Endothelial cell (in vitro differentiated cells): ENCODE measurements around the gene SHLD2. TPM values are rescaled to one million over a fixed set of nuclear protein-coding genes. Genes with fewer than 3 reads are reported as not detected.
A peak's percentile ranks its signal among the peaks of the same experiment; 100 is the strongest.
"Not testable (repeated sequence)": the region's sequence is repeated elsewhere in the genome, so short reads cannot be mapped to it uniquely, and the experiment has no call there.

Experiments
- DNase-seq: peaks from one replicate; pipeline ENCODE4 v3.0.0; 2021; ENCODE audit warnings: low spot score
- H3K27ac Mint-ChIP-seq: one replicate; pipeline ENCODE4 v1.8.0; 2021; ENCODE audit warnings: mixed read lengths, inconsistent platforms; ENCODE audit not compliant: unreplicated experiment
- H3K27me3 Mint-ChIP-seq: one replicate; pipeline ENCODE4 v1.8.0; 2021; ENCODE audit warnings: mild to moderate bottlenecking, moderate library complexity, mixed read lengths, inconsistent platforms; ENCODE audit not compliant: unreplicated experiment
- H3K36me3 Mint-ChIP-seq: one replicate; pipeline ENCODE4 v1.8.0; 2021; ENCODE audit warnings: mild to moderate bottlenecking, low read depth, mixed read lengths, inconsistent platforms; ENCODE audit not compliant: unreplicated experiment
- H3K4me1 Mint-ChIP-seq: one replicate; pipeline ENCODE4 v1.8.0; 2021; ENCODE audit warnings: mild to moderate bottlenecking, mixed read lengths, inconsistent platforms; ENCODE audit not compliant: unreplicated experiment
- H3K4me3 Mint-ChIP-seq: one replicate; pipeline ENCODE4 v1.8.0; 2021; ENCODE audit warnings: mild to moderate bottlenecking, mixed read lengths, inconsistent platforms; ENCODE audit not compliant: unreplicated experiment
- H3K9me3 Mint-ChIP-seq: one replicate; pipeline ENCODE4 v1.8.0; 2021; ENCODE audit warnings: mixed read lengths, inconsistent platforms; ENCODE audit not compliant: unreplicated experiment
- total RNA-seq: library from RNA; stranded (reverse); fragmentation: NEBNext Ultra II Directional; extraction: Animal tissue kit (Norgen Biotek cat#: 25700); gene quantifications from one replicate; pipeline ENCODE4 v1.2.1, GENCODE V29; 2021; ENCODE audit not compliant: unreplicated experiment

The SHLD2 gene
- total RNA-seq, 1 donor from 2014 or later: 16.1 TPM

GRCh38 chr10:87127048-87127447, 32.0 kb downstream of the SHLD2 start:
- not testable (repeated sequence) for H3K36me3 Mint-ChIP-seq, DNase-seq, H3K27ac Mint-ChIP-seq, H3K4me3 Mint-ChIP-seq, H3K27me3 Mint-ChIP-seq, H3K9me3 Mint-ChIP-seq, H3K4me1 Mint-ChIP-seq

GRCh38 chr10:87127607-87128156, 32.7 kb downstream of the SHLD2 start:
- H3K9me3 Mint-ChIP-seq, H3K27ac Mint-ChIP-seq, H3K27me3 Mint-ChIP-seq, DNase-seq, H3K36me3 Mint-ChIP-seq, H3K4me3 Mint-ChIP-seq, H3K4me1 Mint-ChIP-seq: not testable (repeated sequence)

GRCh38 chr10:87132176-87132575, 37.2 kb downstream of the SHLD2 start:
- not testable (repeated sequence) for H3K4me1 Mint-ChIP-seq, H3K4me3 Mint-ChIP-seq, H3K27me3 Mint-ChIP-seq, H3K36me3 Mint-ChIP-seq, H3K9me3 Mint-ChIP-seq, H3K27ac Mint-ChIP-seq, DNase-seq

- H3K9me3 Mint-ChIP-seq, H3K4me1 Mint-ChIP-seq, H3K4me3 Mint-ChIP-seq, H3K27ac Mint-ChIP-seq, DNase-seq, H3K27me3 Mint-ChIP-seq: not testable (repeated sequence)
- peaks cover 12% of the 10 kb centered on the region for H3K36me3 Mint-ChIP-seq
These were observed 38.9 kb downstream of the SHLD2 start for GRCh38 chr10:87133936-87134335.

GRCh38 chr10:87134440-87134839, 39.4 kb downstream of the SHLD2 start:
- peaks cover 12% of the 10 kb centered on the region for H3K36me3 Mint-ChIP-seq
- not testable (repeated sequence) for DNase-seq, H3K4me3 Mint-ChIP-seq, H3K4me1 Mint-ChIP-seq, H3K27me3 Mint-ChIP-seq, H3K27ac Mint-ChIP-seq, H3K9me3 Mint-ChIP-seq

GRCh38 chr10:87137478-87137877, 42.5 kb downstream of the SHLD2 start:
- not testable (repeated sequence) for H3K27me3 Mint-ChIP-seq, DNase-seq, H3K4me1 Mint-ChIP-seq, H3K9me3 Mint-ChIP-seq, H3K27ac Mint-ChIP-seq
- H3K4me3 Mint-ChIP-seq: peak overlapping the region; percentile 58
- H3K36me3 Mint-ChIP-seq: peaks cover 12% of the 10 kb centered on the region

GRCh38 chr10:87142230-87143108, 47.5 kb downstream of the SHLD2 start:
- H3K4me3 Mint-ChIP-seq, H3K27ac Mint-ChIP-seq: not testable (repeated sequence)

GRCh38 chr10:87143109-87143418, 48.1 kb downstream of the SHLD2 start:
- not testable (repeated sequence) for H3K4me1 Mint-ChIP-seq

More at GRCh38 chr10:87142230-87143108, 47.5 kb downstream of the SHLD2 start:
- not testable (repeated sequence) for DNase-seq, H3K27me3 Mint-ChIP-seq, H3K9me3 Mint-ChIP-seq, H3K36me3 Mint-ChIP-seq, H3K4me1 Mint-ChIP-seq

GRCh38 chr10:87145598-87145997, 50.6 kb downstream of the SHLD2 start:
- H3K4me3 Mint-ChIP-seq, H3K36me3 Mint-ChIP-seq, H3K27me3 Mint-ChIP-seq, DNase-seq, H3K27ac Mint-ChIP-seq, H3K4me1 Mint-ChIP-seq, H3K9me3 Mint-ChIP-seq: not testable (repeated sequence)

More at GRCh38 chr10:87143109-87143418, 48.1 kb downstream of the SHLD2 start:
- H3K36me3 Mint-ChIP-seq, DNase-seq, H3K27ac Mint-ChIP-seq, H3K27me3 Mint-ChIP-seq, H3K4me3 Mint-ChIP-seq, H3K9me3 Mint-ChIP-seq: not testable (repeated sequence)
